ENCODE results near the gene ZFAND6.
"Not testable (repeated sequence)": the region's sequence is repeated elsewhere in the genome, so short reads cannot be mapped to it uniquely, and the experiment has no call there.

ZFAND6 gene

DNA sequence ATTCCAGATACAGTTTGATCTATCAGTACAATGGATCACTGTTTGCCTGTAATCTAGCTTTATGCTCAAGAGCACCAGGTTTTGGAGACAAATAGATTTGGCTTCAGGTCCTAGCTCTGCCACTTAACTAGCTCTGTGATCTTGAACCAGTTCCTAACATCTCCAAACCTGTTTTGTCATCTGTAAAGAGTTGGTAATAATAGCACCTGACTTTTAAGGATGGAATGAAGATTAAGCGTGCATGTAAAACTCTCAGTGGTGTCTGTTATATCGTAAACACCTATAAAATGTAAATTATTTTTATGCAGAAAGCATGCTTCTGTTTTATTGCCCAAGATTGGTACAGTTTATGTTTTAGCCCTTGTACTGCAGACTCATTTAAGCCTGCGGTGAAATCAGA, 36.5 kb downstream of the ZFAND6 start:
- no peak for DNase-seq (ENCODE audit: low read depth, low spot score)

- DNase-seq (ENCODE audit: low read depth, low spot score) = no peak
Observed at GRCh38 chr15:80098341-80098740, 38.9 kb downstream of the ZFAND6 start.

DNA sequence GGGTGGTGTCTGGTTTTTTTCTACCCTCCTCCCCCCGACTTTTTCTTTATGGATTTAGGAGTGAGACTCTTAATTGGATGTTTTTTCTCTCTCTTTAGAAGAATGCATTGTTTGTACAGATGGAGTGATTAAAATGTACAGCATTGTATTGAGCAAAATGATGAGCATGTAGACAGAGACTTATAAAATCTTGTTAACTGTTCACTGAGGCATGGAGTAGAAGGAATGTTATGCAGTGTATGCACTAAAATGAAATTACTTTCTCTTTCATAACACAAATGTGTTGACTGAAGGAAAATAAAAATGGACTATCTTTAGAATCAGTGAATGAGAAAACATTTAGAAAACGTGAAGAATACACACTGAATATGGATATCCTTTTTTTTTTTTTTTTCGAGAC, 39.8 kb downstream of the ZFAND6 start:
- DNase-seq (ENCODE audit: low read depth, low spot score) = no peak

DNA sequence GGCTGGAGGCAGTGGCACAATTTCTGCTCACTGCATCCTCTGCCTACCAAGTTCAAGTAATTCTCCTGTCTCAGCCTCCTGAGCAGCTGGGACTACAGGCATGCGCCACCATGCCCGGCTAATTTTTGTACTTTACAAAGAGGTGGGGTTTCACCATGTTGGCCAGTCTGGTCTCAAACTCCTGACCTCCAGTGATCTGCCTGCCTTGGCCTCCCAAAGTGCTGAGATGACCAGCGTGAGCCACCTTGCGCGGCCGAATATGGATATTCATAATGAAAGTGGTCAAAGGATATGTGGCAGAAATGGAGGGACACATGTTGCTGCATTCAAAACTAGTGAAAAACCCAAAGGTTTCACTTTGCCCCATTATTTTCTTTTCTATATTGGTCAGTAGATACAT, 40.2 kb downstream of the ZFAND6 start:
- DNase-seq (ENCODE audit: low read depth, low spot score) = not testable (repeated sequence)

DNA sequence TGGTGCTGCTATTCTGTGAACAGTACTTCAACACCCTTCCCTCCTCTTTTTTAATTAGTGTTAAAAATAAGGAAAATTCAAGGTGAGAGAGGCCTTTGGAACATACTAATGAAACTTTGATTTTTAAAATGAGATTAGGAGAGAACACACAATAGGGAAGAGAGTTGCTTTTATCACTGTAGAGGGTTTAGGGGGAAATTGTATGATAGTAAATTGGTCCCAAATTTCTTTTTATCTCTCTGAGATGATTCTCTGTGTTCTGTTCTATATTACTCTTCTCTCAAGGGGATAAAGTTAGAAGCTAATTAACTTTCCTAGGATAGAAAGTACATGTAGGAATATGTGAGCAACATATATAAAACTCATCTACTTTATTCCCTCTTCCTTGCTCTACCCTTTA, 40.8 kb downstream of the ZFAND6 start:
- DNase-seq (ENCODE audit: low read depth, low spot score) = no peak

DNA sequence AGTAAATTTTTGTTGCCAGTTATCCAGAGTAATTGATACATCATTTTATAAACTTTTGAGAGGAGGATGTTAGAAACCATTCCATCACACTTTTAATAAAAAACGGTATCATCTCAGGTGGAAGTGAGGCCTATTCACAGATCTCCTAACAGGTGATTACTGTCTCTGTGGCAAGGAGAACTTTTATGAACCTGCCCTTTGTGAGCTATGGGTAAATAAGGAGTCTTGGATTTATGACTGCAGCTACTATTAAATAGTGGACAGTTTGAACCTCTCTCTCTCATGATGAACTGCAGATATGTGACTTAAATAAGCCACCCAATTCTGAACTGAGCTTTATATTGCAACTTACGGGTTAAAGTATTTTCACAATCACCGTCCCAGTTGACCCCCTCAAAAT, 45.7 kb downstream of the ZFAND6 start:
- DNase-seq (ENCODE audit: low read depth, low spot score) = no peak

DNA sequence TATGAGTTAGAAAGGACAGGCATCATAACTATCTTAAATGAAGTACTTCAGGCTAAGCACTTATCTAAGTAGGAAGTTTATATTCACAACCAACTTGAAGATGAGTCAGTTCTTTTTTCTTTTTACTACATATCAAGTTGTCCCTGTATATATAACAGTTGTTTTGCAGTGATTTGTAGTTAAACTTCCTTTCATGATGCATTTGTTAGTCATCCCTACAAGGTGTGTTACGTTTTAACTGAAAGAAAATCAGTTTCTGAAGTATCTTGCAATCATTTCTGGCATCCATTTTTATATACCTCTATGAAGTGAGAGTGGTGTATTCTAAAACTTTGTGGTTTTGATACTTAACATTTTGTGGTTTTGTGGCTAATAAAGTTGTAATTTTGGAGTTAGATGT, 46.1 kb downstream of the ZFAND6 start:
- DNase-seq (ENCODE audit: low read depth, low spot score) = no peak

GRCh38 chr15:80106051-80106450, 46.6 kb downstream of the ZFAND6 start:
- no peak for DNase-seq (ENCODE audit: low read depth, low spot score)

DNA sequence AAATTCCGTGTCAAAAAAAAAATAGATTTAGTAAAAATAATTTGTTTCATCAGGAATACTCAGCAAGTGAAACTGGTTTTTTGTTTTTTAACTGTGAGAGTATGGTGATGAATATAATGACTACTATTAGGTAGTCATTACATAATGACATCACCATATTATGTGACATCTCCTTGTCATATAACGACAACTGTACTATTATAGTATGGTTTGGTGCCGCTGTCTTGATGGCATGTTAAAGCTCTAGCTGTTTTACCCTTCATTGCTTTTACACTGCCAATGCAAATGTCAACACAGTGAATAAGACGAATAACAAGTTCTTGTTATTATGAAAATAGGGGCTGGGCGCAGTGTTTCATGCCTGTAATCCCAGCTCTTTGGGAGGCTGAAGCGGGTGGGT, 47.7 kb downstream of the ZFAND6 start:
- DNase-seq (ENCODE audit: low read depth, low spot score) = no peak

DNA sequence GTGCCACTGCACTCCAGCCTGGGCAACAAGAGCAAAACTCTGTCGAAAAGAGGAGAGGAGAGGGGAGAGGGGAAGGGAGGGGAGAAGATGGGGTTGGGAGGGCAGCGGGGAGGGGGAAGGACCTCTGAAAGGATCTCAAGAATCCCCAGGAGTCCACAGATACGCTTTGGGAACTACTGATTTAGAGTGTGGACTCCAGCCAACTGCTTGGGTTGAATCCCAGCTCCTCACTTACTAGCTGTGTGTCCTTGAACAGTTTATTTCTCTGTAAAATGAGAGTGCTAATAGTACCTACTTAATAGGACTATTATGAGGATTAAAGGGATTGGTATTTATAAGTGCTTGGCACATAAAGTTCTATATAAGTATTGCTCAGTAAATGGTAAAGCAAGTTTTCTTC, 48.3 kb downstream of the ZFAND6 start:
- DNase-seq (ENCODE audit: low read depth, low spot score) = no peak

DNA sequence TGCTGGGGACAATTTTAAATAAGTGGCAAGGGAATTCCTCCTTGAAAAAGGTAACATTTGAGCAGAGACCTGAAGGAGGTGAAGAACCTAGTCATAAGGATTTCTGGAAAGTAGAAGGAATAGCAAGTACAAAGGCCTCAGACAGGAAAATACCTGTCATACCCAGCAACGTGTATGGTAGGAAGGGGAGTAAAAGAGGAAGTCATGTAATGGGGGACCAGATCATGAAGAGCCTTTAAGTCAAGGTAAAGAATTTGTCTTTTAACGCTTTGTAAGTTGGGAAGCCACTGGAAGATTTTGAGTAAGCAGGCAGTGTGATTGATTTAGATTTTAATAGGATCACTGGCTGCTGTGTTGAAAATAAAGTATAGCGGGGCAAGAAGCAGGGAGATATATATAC, 49.9 kb downstream of the ZFAND6 start:
- DNase-seq (ENCODE audit: low read depth, low spot score) = no peak

DNA sequence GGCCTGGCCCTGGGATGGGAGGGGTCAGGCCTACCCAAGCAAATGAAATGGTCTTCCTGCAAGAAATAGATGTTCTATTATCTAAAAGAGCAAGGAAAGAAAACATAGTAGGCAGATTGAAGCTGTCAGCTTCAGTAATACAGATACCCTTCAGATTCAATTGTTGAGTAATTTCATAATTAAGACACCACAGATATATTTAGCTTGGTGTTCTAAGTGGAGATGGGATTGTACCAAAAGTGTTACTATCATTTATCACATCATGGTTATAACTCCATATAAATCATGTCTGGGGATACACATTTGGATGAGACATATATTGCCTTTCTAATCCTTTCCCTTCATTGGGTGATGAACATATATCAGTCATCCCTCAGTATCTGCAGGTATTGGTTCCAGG, 51.4 kb downstream of the ZFAND6 start:
- no peak for DNase-seq (ENCODE audit: low read depth, low spot score)

- DNase-seq (ENCODE audit: low read depth, low spot score) = no peak
Observed at GRCh38 chr15:80114114-80114513, 54.6 kb downstream of the ZFAND6 start.

DNA sequence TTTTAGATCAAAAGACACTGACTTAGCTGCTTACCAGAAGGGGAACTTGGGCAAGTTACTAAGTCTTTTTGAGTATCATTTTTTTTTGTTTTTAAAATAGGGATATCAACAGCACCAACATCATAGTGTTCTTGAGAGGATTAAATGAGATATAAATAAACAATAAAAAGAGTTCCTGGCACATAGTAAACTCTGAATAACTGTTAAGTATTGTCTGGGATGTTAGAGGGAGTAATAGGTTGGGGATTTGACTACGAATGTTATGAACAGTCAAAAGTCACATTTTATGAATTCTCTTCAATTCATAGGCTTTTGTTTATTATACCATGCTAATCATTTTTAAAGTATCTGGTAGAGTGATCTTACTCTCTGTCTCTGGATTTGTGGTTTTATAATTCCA, 55.5 kb downstream of the ZFAND6 start:
- DNase-seq (ENCODE audit: low read depth, low spot score) = no peak

DNA sequence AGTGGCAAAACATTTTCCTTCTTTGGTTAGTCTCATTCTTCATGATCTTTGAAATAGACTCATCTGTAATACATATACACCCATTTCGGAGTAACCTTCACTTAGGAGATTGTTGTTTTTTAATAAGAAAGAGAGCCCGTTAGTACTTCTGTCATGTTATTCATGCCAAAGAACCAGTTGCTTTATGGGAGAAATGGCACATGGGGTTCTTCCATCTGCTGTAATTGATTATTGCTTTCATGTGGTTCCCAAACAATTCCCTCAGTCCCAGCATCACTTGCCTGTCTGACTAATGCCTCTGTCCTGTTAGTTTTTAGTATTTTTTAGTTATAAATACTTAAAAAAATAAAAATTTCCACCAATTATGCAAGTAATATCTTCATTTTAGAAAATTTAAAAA, 59.5 kb downstream of the ZFAND6 start:
- no peak for DNase-seq (ENCODE audit: low read depth, low spot score)

DNA sequence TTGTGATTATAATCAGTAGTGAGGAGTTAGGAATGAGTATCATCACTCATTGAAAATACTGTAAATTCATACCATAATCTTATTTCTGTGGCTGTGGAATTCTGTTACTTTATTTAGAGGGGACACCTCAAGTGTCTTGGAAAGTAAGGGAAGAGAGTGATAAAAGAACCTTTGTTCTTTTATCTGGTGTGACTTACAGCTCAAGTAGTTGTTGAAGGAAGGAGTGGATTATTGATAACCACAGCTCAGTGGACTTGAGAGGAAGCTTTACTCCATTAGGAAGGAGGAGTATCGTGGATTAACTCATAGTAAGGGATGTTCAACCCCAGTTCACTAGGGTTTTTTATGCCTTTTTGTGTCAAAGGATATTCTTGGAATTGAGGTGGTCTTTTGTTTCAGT, 61.2 kb downstream of the ZFAND6 start:
- no peak for DNase-seq (ENCODE audit: low read depth, low spot score)

GRCh38 chr15:80121546-80121945, 62.1 kb downstream of the ZFAND6 start:
- no peak for DNase-seq (ENCODE audit: low read depth, low spot score)

DNA sequence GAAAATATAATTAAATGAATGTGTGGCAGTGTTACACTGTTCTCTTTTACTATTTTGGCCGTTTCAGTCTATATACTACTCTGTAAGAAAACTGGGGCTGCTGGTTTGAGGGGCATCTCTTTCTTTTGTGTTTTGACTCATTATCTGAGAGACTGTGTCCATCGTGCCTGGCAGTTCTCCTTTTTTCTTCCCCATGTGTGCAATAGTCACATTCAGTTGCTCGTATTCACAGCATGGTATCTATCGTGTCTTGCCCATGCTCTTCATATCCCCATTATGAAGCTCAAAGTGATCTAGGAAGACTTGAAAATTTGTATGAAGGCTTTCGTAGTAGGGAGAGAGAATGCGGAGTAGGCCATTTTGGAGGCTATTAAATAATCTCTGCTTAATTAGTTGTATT, 63.6 kb downstream of the ZFAND6 start:
- no peak for DNase-seq (ENCODE audit: low read depth, low spot score)

DNA sequence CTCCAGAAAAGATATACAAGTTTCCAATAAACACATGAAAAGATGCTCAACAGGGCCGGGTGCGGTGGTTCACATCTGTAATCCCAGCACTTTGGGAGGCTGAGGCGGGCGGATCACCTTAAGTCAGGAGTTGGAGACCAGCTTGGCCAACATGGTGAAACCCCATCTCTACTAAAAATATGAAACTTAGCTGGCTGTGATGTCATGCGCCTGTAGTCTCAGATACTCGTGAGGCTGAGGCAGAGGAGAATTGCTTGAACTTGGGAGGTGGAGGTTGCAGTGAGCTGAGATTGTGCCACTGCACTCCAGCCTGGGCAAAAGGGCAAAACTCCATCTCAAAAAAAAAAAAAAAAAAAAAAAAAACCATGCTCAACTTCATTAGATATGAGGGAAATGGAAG, 67.8 kb downstream of the ZFAND6 start:
- not testable (repeated sequence) for DNase-seq (ENCODE audit: low read depth, low spot score)

DNA sequence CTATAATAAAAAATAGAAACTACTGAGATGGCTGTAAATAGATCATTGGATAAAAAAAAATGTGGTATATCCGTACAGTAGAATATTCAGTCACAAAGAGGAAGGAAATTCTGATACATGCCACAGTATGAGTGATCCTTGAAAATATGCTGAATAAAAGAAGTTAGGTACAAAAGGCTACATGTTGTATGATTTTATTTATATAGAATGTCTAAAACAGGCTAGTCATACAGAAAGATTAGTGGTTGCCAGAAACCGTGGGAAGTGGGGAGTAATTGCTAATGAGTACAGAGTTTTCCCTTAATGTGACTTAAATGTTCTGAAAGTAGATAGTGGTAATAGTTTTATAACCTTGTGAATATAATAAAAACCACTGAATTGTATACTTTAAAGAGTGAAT, 68.4 kb downstream of the ZFAND6 start:
- no peak for DNase-seq (ENCODE audit: low read depth, low spot score)

DNA sequence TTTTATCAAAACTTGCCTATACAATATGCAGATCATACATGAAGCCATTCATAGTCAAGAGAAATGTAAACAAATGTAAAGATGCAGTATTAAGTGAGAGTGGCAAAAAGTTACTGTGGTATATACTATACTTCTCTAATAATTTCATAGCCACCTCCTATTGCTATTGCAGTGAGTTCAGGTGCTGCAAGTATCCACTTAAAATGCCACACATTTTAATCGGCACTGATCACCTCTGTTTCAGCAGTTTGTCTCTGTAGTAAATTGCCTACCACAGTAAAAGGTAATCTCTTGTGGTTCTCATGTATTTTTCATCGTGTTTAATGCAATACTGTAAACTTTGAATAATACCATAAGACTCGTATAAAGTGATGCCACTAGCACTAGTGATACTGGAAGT, 72.9 kb downstream of the ZFAND6 start:
- no peak for DNase-seq (ENCODE audit: low read depth, low spot score)

DNA sequence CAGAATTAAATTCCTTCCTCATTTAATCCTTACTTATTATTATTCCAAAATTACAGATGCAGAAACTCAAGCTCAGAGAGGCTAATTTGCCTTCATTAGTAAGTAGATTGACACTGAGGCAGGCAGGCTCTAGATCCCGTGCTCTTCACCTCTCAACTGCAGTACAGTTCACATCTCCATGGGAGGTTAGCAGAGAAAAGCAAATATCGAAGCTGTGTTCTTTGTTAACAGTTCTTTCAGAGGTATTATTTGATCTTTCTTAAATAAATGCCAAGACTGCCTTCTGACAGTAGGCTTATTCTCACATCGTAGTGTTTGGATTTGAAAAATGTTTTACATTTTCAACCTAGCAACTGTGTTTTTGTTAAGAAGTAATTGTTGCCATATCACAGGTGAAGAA, 77.4 kb downstream of the ZFAND6 start:
- no peak for DNase-seq (ENCODE audit: low read depth, low spot score)

DNA sequence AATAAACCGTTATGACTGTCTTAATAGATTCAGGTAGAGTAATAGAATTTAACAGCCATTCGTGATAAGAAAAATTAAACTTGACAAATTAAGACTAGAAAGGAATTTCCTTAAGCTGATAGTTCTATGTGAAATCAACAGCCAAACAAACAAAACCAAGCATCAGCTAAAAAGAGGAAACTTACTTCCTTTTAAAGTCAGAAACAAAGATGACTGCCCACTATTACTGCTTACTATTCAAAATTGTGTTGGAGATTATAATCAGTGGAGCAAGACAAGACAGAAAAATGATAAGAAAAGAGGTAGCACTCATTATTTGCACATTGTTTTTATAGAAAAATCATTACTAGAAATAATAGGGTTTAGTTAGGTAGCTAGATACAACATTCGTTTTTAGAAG, 79.5 kb downstream of the ZFAND6 start:
- no peak for DNase-seq (ENCODE audit: low read depth, low spot score)

DNA sequence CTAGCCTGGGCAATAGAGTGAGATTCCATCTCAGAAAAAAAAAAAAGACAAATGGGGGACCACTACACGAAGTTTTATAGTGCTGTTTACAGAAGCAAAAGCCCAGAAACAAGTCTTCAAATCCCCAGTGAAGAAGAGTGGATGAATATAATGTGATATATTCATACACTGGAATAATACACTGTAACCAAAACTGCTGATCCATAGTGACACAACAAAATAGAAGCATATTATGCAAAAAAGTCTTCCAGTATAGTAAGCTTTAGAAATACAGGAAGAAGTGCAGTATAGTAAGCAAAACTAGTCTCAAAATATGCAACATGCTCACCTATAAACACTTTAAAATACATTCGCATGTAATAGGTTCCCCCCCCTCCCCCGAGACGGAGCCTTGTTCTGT, 81.4 kb downstream of the ZFAND6 start:
- no peak for DNase-seq (ENCODE audit: low read depth, low spot score)

Measured in brain pericyte (primary cell).